Esophagus muscularis mucosa (tissue), 4 donors: ENCODE results near the gene FRMD4A. TPM values are rescaled to one million over a fixed set of nuclear protein-coding genes. Genes with fewer than 3 reads are reported as not detected.

Experiments used
- DNase-seq: peaks from one replicate; pipeline ENCODE4 v3.0.0-alpha.2; 2017; ENCODE audit errors: extremely low spot score
- H3K27ac ChIP-seq, 4 donors: fragments of 200-600 bp; sonication (generic); replicated peaks in 1 of 4; 1 replicate in 3 of 4; 2 replicates in 1 of 4; pipeline ENCODE4 v1.5.1; 2016 to 2019; ENCODE audit warnings: mild to moderate bottlenecking in 1 of 4
- H3K27me3 ChIP-seq, 4 donors: fragments of 200-600 bp; sonication (generic); one replicate each; pipeline versions ENCODE4 v1.5.1 to v1.6.0; 2016 to 2019
- H3K36me3 ChIP-seq, 4 donors: fragments of 200-600 bp; sonication (generic); one replicate each; pipeline ENCODE4 v1.5.1; 2016 to 2019
- H3K4me1 ChIP-seq, 4 donors: fragments of 200-600 bp; sonication (generic); one replicate each; pipeline ENCODE4 v1.5.1; 2016 to 2019
- H3K4me3 ChIP-seq, 4 donors: fragments of 200-600 bp; sonication (generic); 1 replicate in 2 of 4; 2 replicates in 2 of 4; pipeline ENCODE4 v1.5.1; 2016 to 2019; ENCODE audit warnings: mild to moderate bottlenecking in 4 of 4, moderate library complexity in 1 of 4
- H3K9me3 ChIP-seq, 4 donors: fragments of 200-600 bp; sonication (generic); 1 replicate in 3 of 4; 2 replicates in 1 of 4; pipeline ENCODE4 v1.5.1; 2016 to 2019
- EP300 ChIP-seq: sonication (generic); formaldehyde crosslinking; IDR thresholded peaks from one replicate; pipeline ENCODE4 v1.6.1; 2017; ENCODE audit warnings: antibody characterized with exemption
- POLR2A ChIP-seq: fragments of 450-650 bp; IDR thresholded peaks from one replicate; pipeline ENCODE4 v1.6.1; 2017; ENCODE audit warnings: antibody characterized with exemption, moderate library complexity, mild to moderate bottlenecking, low read depth
- POLR2AphosphoS5 ChIP-seq, 2 donors: sonication (generic); formaldehyde crosslinking; IDR thresholded peaks; one replicate each; pipeline ENCODE4 v1.6.1; 2017; ENCODE audit warnings: antibody characterized with exemption in 2 of 2
- WGBS: methylation state at CpG from one replicate; pipeline ENCODE4 v1.1.5; 2018; 5-methylcytosine and 5-hydroxymethylcytosine counted together
- intact Hi-C: fragments of 100-400 bp; cut with DNase I; formaldehyde crosslinking; loops from one replicate; pipeline ENCODE4 v1.15.1; 2023
- total RNA-seq, 4 donors: library from RNA; depleted of rRNA; stranded (reverse); fragments of >200 nt; gene quantifications; one replicate each; pipeline versions ENCODE4 v1.1.0 to v1.2.1, GENCODE V29; 2016
- TF ChIP-seq, protein P1 (sequence below), 3 experiments: fragments of 200-600 bp in 2 of 3; fragments of 450-650 bp in 1 of 3; sonication (generic) in 2 of 3; IDR thresholded peaks; one replicate each; pipeline ENCODE4 v1.5.1; 2017 to 2019; ENCODE audit warnings: antibody characterized with exemption in 3 of 3, mild to moderate bottlenecking in 2 of 3, moderate library complexity in 1 of 3

FRMD4A gene
- total RNA-seq, 4 donors from 2014 or later: 17.0 to 28.8 (median 21.8) TPM

DNA sequence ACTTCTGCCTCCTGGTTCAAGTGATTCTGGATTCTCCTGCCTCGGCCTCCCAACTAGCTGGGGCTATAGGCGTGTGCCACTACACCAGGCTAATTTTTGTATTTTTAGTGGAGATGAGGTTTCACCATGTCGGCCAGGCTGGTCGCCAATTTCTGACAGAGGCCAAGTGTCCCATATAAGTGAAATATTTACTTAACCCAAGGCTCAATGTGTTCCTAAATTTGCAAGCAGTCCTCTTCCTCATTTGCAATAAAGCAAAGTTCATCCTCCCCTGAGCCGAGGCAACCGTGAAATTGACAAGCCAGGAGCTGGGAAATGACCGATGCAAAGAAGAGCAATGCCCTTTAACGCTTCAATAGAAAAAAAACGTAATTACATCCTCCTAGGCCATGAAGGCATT, 347.7 kb downstream of the FRMD4A start:
- TF ChIP-seq POLR2A (no peak), POLR2AphosphoS5 (IDR thresholded peaks at IDR 0.05) (no peak), EP300 (no peak)
- TF ChIP-seq, protein P1, sequence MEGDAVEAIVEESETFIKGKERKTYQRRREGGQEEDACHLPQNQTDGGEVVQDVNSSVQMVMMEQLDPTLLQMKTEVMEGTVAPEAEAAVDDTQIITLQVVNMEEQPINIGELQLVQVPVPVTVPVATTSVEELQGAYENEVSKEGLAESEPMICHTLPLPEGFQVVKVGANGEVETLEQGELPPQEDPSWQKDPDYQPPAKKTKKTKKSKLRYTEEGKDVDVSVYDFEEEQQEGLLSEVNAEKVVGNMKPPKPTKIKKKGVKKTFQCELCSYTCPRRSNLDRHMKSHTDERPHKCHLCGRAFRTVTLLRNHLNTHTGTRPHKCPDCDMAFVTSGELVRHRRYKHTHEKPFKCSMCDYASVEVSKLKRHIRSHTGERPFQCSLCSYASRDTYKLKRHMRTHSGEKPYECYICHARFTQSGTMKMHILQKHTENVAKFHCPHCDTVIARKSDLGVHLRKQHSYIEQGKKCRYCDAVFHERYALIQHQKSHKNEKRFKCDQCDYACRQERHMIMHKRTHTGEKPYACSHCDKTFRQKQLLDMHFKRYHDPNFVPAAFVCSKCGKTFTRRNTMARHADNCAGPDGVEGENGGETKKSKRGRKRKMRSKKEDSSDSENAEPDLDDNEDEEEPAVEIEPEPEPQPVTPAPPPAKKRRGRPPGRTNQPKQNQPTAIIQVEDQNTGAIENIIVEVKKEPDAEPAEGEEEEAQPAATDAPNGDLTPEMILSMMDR (IDR thresholded peaks at IDR 0.05): no peak
- intact Hi-C loops: no loop called here
- no peak overlapping the region for H3K27ac ChIP-seq
- DNase-seq: no peak
- H3K9me3 ChIP-seq: no peaks in the 10 kb centered on the region
- H3K4me1 ChIP-seq: peaks cover 5 to 21% (median 8%) of the 10 kb centered on the region in 4 donors
- WGBS: 86% methylated on average over 9 of the region's 9 CpGs
- H3K4me3 ChIP-seq: no peak overlapping the region
- H3K27me3 ChIP-seq: no peaks in the 10 kb centered on the region
- H3K36me3 ChIP-seq: no peaks in the 10 kb centered on the region

DNA sequence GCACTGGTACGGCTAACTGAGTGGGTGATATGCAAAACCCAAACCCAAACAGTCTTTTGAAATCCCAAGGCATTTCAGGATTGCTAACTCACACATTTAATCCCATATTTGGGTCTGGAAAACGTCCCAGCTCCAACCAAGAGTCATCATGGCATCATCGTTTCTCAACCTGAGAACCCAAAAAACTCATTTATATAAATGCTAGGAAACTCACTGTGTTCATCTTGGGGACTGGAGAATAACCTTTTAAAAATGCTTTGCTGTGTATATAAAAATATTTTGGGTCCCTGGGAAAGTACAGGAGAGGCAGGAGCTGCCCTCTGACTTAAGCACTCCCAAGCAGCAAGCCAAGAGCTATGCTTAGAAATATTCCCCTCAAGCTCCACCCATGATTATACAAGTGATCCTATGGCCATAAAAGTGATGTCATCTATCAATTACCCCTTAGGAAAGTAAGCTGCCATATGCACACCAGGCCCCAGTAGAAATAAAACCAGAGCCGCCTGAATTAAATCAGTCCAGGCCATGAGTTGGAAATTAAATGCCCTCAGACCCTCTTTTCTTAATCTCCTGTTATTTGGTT, 352.1 kb downstream of the FRMD4A start:
- no peak overlapping the region for H3K4me3 ChIP-seq
- TF ChIP-seq, protein P1 (IDR thresholded peaks at IDR 0.05): no peak
- peak in 1 of 2 donors; percentile 54 for TF ChIP-seq POLR2AphosphoS5 (IDR thresholded peaks at IDR 0.05)
- H3K27ac ChIP-seq: peak overlapping the region; percentile 15 to 65 (median 59)
- H3K36me3 ChIP-seq: no peaks in the 10 kb centered on the region
- peaks cover 0 to 21% (median 12%) of the 10 kb centered on the region in 4 donors for H3K4me1 ChIP-seq
- 59% methylated on average over 4 of the region's 4 CpGs for WGBS
- intact Hi-C loops: no loop called here
- H3K9me3 ChIP-seq: no peaks in the 10 kb centered on the region
- no peak for DNase-seq
- H3K27me3 ChIP-seq: no peaks in the 10 kb centered on the region

DNA sequence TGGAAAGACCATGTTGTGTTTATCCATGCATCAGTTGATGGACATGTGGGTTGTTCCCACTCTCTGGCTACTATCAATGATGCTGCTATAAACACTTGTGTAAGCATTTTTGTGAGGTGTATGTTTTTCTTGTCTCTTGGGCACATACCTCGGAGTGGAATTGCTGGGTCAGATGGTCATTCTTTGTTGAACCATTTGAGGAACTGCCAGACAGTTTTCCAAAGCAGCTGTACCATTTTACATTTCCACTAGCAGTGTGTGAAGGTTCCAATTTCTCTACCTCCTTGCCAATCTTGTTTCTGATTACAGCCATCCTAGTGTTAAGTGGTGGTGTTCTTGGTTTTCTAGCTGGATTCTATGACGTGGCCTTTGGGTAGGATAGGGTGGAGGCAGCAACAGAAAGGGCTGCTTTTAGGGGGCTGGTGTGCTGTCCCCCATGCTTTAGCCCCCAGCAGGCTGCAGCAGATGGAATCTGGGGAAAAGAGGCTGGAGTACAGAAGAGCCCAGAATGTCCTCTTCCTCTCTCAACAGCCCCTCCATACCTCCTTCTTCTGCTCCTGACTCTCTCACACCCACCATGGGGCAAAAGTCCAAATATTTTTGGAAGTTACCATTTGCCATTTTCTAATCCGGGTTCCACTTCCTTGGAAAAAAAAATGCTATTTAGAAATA, 352.7 kb downstream of the FRMD4A start:
- peaks cover 0 to 24% (median 13%) of the 10 kb centered on the region in 4 donors for H3K4me1 ChIP-seq
- DNase-seq: no peak
- TF ChIP-seq POLR2AphosphoS5 (IDR thresholded peaks at IDR 0.05): no peak
- TF ChIP-seq EP300: no peak
- intact Hi-C loops: no loop called here
- no peaks in the 10 kb centered on the region for H3K27me3 ChIP-seq
- H3K4me3 ChIP-seq: no peak overlapping the region
- no peaks in the 10 kb centered on the region for H3K9me3 ChIP-seq
- no peaks in the 10 kb centered on the region for H3K36me3 ChIP-seq
- H3K27ac ChIP-seq: peak overlapping the region; percentile 19 to 62 (median 49)
- 68% methylated on average over 3 of the region's 3 CpGs for WGBS

DNA sequence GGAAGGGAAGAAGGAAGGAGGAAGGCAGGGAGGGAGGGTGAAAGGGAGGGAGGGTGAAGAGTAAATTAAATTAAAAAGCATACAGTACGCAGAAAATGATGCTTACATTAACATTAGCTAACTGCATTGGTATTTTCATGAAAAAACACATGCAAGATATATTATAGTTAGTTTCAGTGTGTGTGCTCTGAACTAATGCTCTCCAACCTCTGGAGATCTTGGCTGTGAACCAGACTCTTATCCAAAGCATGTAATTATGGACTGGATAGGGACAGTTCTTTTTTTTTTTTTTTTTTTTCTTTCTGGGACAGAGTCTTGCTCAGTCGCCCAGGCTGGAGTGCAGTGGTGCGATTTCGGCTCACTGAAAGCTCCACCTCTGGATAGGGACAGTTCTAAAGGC, 357.0 kb downstream of the FRMD4A start:
- Histone ChIP-seq H3K4me3 (no peak overlapping the region), H3K27me3 (no peaks in the 10 kb centered on the region), H3K27ac (no peak overlapping the region), H3K36me3 (no peaks in the 10 kb centered on the region), H3K4me1 (peaks cover 0 to 32% (median 27%) of the 10 kb centered on the region in 4 donors), H3K9me3 (no peaks in the 10 kb centered on the region)
- no peak for DNase-seq
- intact Hi-C loops: no loop called here
- TF ChIP-seq EP300: no peak
- no peak for TF ChIP-seq POLR2A
- TF ChIP-seq POLR2AphosphoS5 (IDR thresholded peaks at IDR 0.05): no peak
- TF ChIP-seq, protein P1 (IDR thresholded peaks at IDR 0.05): no peak
- 56% methylated on average over 4 of the region's 4 CpGs for WGBS

DNA sequence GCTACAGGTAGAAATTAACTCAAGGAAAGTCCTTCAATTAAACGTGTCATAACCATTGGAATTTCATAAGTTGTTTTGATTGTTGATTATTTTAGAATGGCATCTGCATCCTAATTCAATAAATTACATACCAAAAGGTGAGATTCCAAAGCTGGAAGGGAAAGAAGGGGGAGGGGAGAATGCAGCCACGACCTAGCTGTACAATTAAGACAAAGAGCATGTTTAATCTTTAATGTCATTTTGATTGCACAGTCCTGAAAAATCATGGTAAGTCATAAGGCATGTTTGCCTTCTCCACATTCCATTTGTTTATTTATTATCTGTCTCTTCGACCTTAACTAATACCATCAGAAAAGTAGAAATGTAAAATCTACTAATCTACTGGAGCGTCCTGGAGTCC, 358.1 kb downstream of the FRMD4A start:
- 50% methylated on average over 4 of the region's 4 CpGs for WGBS
- intact Hi-C loops: no loop called here
- no peak overlapping the region for H3K27ac ChIP-seq
- no peak for TF ChIP-seq POLR2A
- TF ChIP-seq EP300: no peak
- TF ChIP-seq POLR2AphosphoS5 (IDR thresholded peaks at IDR 0.05): no peak
- TF ChIP-seq, protein P1 (IDR thresholded peaks at IDR 0.05): no peak
- no peaks in the 10 kb centered on the region for H3K27me3 ChIP-seq
- no peak overlapping the region for H3K4me3 ChIP-seq
- H3K36me3 ChIP-seq: no peaks in the 10 kb centered on the region
- H3K9me3 ChIP-seq: no peaks in the 10 kb centered on the region
- DNase-seq: no peak
- H3K4me1 ChIP-seq: peaks cover 0 to 26% (median 21%) of the 10 kb centered on the region in 4 donors
